GM10847 (cell line): ENCODE measurements around the gene SDK2.

ENCODE experiments used
- POLR2A ChIP-seq: IDR thresholded peaks from 2 replicates; pipeline ENCODE4 v1.6.1; 2011; ENCODE audit not compliant: insufficient read length; ENCODE audit errors: extremely low read depth

Gene SDK2

GRCh38 chr17:73630531-73630930, 13.7 kb downstream of the SDK2 start:
- TF ChIP-seq POLR2A, result no peak

- no peak for TF ChIP-seq POLR2A
Observed at GRCh38 chr17:73628642-73629552, 15.3 kb downstream of the SDK2 start.

- no peak for TF ChIP-seq POLR2A
Observed at GRCh38 chr17:73625991-73626673, 18.1 kb downstream of the SDK2 start.

- TF ChIP-seq POLR2A, result no peak
Observed at GRCh38 chr17:73625006-73625405, 19.2 kb downstream of the SDK2 start.

- TF ChIP-seq POLR2A, result no peak
Observed at GRCh38 chr17:73624496-73624988, 19.7 kb downstream of the SDK2 start.

GRCh38 chr17:73623818-73624217, 20.4 kb downstream of the SDK2 start:
- TF ChIP-seq POLR2A, result no peak

- no peak for TF ChIP-seq POLR2A
Observed at GRCh38 chr17:73623247-73623646, 21.0 kb downstream of the SDK2 start.

- TF ChIP-seq POLR2A, result no peak
Observed at GRCh38 chr17:73622381-73622780, 21.9 kb downstream of the SDK2 start.

GRCh38 chr17:73621685-73622084, 22.6 kb downstream of the SDK2 start:
- no peak for TF ChIP-seq POLR2A

GRCh38 chr17:73620414-73620813, 23.8 kb downstream of the SDK2 start:
- TF ChIP-seq POLR2A, result no peak

GRCh38 chr17:73617501-73617900, 26.7 kb downstream of the SDK2 start:
- TF ChIP-seq POLR2A, result no peak

- TF ChIP-seq POLR2A, result no peak
Observed at GRCh38 chr17:73616873-73617404, 27.3 kb downstream of the SDK2 start.

- TF ChIP-seq POLR2A, result no peak
Observed at GRCh38 chr17:73616120-73616872, 27.9 kb downstream of the SDK2 start.

GRCh38 chr17:73614256-73614655, 30.0 kb downstream of the SDK2 start:
- TF ChIP-seq POLR2A, result no peak
